GM12878 (cell line): ENCODE results near the gene SLC47A2. TPM values are rescaled to one million over a fixed set of nuclear protein-coding genes. Genes with fewer than 3 reads are reported as not detected.
A peak's percentile ranks its signal among the peaks of the same experiment; 100 is the strongest.

Experiments used
- ATF7 ChIP-seq: fragments of 450-650 bp; IDR thresholded peaks from 2 replicates; pipeline ENCODE4 v1.6.1; 2016; ENCODE audit warnings: low read depth, mild to moderate bottlenecking
- BMI1 ChIP-seq: fragments of 450-650 bp; IDR thresholded peaks from 2 replicates; pipeline ENCODE4 v1.6.1; 2016; ENCODE audit warnings: mild to moderate bottlenecking, moderate library complexity, borderline replicate concordance
- CEBPB ChIP-seq, 2 experiments: fragments of 150-350 bp in 1 of 2; IDR thresholded peaks; 2 replicates each; pipeline ENCODE4 v1.6.1; 2012 to 2014; ENCODE audit warnings: low read depth in 2 of 2, low read length in 2 of 2, borderline replicate concordance in 1 of 2, inconsistent platforms in 1 of 2
- CEBPZ ChIP-seq: fragments of 150-350 bp; IDR thresholded peaks from 2 replicates; pipeline ENCODE4 v1.6.1; 2016; ENCODE audit warnings: low read depth, low read length
- CREB1 ChIP-seq: IDR thresholded peaks from 2 replicates; pipeline ENCODE4 v1.6.1; 2012; ENCODE audit warnings: low read depth, mild to moderate bottlenecking, inconsistent platforms
- DPF2 ChIP-seq: fragments of 450-650 bp; IDR thresholded peaks from 2 replicates; pipeline ENCODE4 v1.6.1; 2017; ENCODE audit warnings: mild to moderate bottlenecking
- EGR1 ChIP-seq, 2 experiments: IDR thresholded peaks; 1 replicate in 1 of 2; 2 replicates in 1 of 2; pipeline ENCODE4 v1.6.1; 2011 to 2012; ENCODE audit warnings: low read depth in 2 of 2, low read length in 2 of 2, borderline replicate concordance in 1 of 2, mild to moderate bottlenecking in 1 of 2, moderate library complexity in 1 of 2
- ELK1 ChIP-seq: IDR thresholded peaks from 2 replicates; pipeline ENCODE4 v1.6.1; 2012; ENCODE audit warnings: low read depth, low read length, improper control_type of control experiment
- HDAC6 ChIP-seq: fragments of 200-600 bp; sonication (generic); IDR thresholded peaks from one replicate; pipeline ENCODE4 v1.8.0; 2017; ENCODE audit warnings: antibody characterized with exemption; ENCODE audit not compliant: unreplicated experiment
- HSF1 ChIP-seq: fragments of 150-350 bp; IDR thresholded peaks from 2 replicates; pipeline ENCODE4 v1.6.1; 2014; ENCODE audit warnings: mild to moderate bottlenecking, low read depth, low read length
- IRF4 ChIP-seq: IDR thresholded peaks from 2 replicates; pipeline ENCODE4 v1.6.1; 2011; ENCODE audit warnings: low read depth, low read length
- MEF2A ChIP-seq: IDR thresholded peaks from 2 replicates; pipeline ENCODE4 v1.6.1; 2011; ENCODE audit warnings: low read depth, mild to moderate bottlenecking, low read length, moderate library complexity; ENCODE audit not compliant: insufficient read depth
- PAX5 ChIP-seq: IDR thresholded peaks from 2 replicates; pipeline ENCODE4 v1.6.1; 2011; ENCODE audit warnings: low read depth, low read length, borderline replicate concordance
- POLR2AphosphoS2 ChIP-seq: IDR thresholded peaks from 2 replicates; pipeline ENCODE4 v1.6.1; 2011; ENCODE audit warnings: low read depth, mild to moderate bottlenecking, low read length, improper control_type of control experiment, moderate library complexity
- POU2F2 ChIP-seq: IDR thresholded peaks from 3 replicates; pipeline ENCODE4 v1.6.1; 2011; ENCODE audit warnings: low read depth, mild to moderate bottlenecking, low read length, borderline replicate concordance
- RAD21 ChIP-seq: IDR thresholded peaks from 2 replicates; pipeline ENCODE4 v1.6.1; 2011; ENCODE audit warnings: mild to moderate bottlenecking, low read depth, low read length, moderate library complexity; ENCODE audit not compliant: insufficient read depth
- RUNX3 ChIP-seq: IDR thresholded peaks from 2 replicates; pipeline ENCODE4 v1.6.1; 2012; ENCODE audit warnings: low read length, inconsistent platforms
- SMC3 ChIP-seq: IDR thresholded peaks from 2 replicates; pipeline ENCODE4 v1.6.1; 2011; ENCODE audit warnings: low read length, improper control_type of control experiment, borderline replicate concordance
- SREBF1 ChIP-seq: IDR thresholded peaks from 2 replicates; pipeline ENCODE4 v1.6.1; 2012; ENCODE audit warnings: mild to moderate bottlenecking, low read length
- SUPT20H ChIP-seq: IDR thresholded peaks from 2 replicates; pipeline ENCODE4 v1.6.1; 2011; ENCODE audit warnings: low read depth, mild to moderate bottlenecking, low read length, moderate library complexity, borderline replicate concordance; ENCODE audit not compliant: control insufficient read depth
- TCF3 ChIP-seq: IDR thresholded peaks from 2 replicates; pipeline ENCODE4 v1.6.1; 2012; ENCODE audit warnings: low read depth, mild to moderate bottlenecking, low read length, borderline replicate concordance; ENCODE audit not compliant: insufficient read depth
- USF1 ChIP-seq: IDR thresholded peaks from 2 replicates; pipeline ENCODE4 v1.6.1; 2011; ENCODE audit warnings: borderline replicate concordance, low read depth, mild to moderate bottlenecking, moderate library complexity, mixed read lengths, low read length; ENCODE audit not compliant: insufficient read depth; ENCODE audit errors: extremely low read length
- ZBED1 ChIP-seq: IDR thresholded peaks from 2 replicates; pipeline ENCODE4 v1.6.1; 2016; ENCODE audit warnings: borderline replicate concordance
- ZNF274 ChIP-seq: IDR thresholded peaks from one replicate; pipeline ENCODE4 v1.8.0; 2011; ENCODE audit not compliant: insufficient read length, insufficient read depth
- polyA plus RNA-seq, 11 experiments: library from polyadenylated mRNA; depleted of rRNA in 4 of 11; unstranded in 6 of 11; stranded (reverse) in 5 of 11; fragments of >200 nt; fragmentation: Nextera tagmentation in 4 of 11; fragmentation: Illumina TruSeq in 1 of 11; extraction: Ambion mirVana in 4 of 11; extraction: Trizol in 1 of 11; gene quantifications; 1 replicate in 1 of 11; 2 replicates in 10 of 11; pipeline versions ENCODE4 v1.2.1 to v1.2.3, GENCODE V29; 2011 to 2016; ENCODE audit warnings: inconsistent platforms in 2 of 11, missing spikeins in 2 of 11, low read depth in 1 of 11
- total RNA-seq, 4 experiments: library from RNA; depleted of rRNA in 3 of 4; stranded (reverse); fragments of >200 nt in 3 of 4; fragmentation: Illumina TruSeq in 1 of 4; extraction: Trizol in 1 of 4; gene quantifications; 2 replicates each; pipeline versions ENCODE4 v1.2.1 to v1.2.3, GENCODE V29; 2013 to 2021

The SLC47A2 gene
- total and polyA plus RNA-seq, 10 of the 15 experiments (the other 5 are each of a cell fraction or from before 2014, with no cell fraction given), result not detected

GRCh38 chr17:19755821-19756510 is 39.6 kb upstream of the SLC47A2 start (continued):
- TF ChIP-seq RAD21 (no peak), EGR1 (IDR thresholded peaks at IDR 0.05; ENCODE audit: borderline replicate concordance in 1 of 2, low read depth in 2 of 2, low read length in 2 of 2) (peak in 1 of 2 experiments; percentile 55; a peak in 1 of 3 replicates), CEBPB (IDR thresholded peaks at IDR 0.05; ENCODE audit: borderline replicate concordance in 1 of 2, low read depth in 2 of 2, low read length in 2 of 2) (no peak), SUPT20H (no peak), HSF1 (no peak), ZBED1 (no peak), IRF4 (no peak), CEBPZ (no peak), MEF2A (no peak), HDAC6 (no peak), POLR2AphosphoS2 (no peak), ZNF274 (no peak), SMC3 (no peak), ATF7 (no peak), RUNX3 (peak; percentile 83), USF1 (no peak), PAX5 (no peak), POU2F2 (0 out of 3 replicates have a peak, but pooled peaks have one; percentile 11), ELK1 (no peak), SREBF1 (no peak), DPF2 (no peak), CREB1 (0 out of 2 replicates have a peak, but pooled peaks have one; percentile 16), BMI1 (no peak), TCF3 (no peak)
